ENCODE results near the gene RBM10.

Gene RBM10

DNA sequence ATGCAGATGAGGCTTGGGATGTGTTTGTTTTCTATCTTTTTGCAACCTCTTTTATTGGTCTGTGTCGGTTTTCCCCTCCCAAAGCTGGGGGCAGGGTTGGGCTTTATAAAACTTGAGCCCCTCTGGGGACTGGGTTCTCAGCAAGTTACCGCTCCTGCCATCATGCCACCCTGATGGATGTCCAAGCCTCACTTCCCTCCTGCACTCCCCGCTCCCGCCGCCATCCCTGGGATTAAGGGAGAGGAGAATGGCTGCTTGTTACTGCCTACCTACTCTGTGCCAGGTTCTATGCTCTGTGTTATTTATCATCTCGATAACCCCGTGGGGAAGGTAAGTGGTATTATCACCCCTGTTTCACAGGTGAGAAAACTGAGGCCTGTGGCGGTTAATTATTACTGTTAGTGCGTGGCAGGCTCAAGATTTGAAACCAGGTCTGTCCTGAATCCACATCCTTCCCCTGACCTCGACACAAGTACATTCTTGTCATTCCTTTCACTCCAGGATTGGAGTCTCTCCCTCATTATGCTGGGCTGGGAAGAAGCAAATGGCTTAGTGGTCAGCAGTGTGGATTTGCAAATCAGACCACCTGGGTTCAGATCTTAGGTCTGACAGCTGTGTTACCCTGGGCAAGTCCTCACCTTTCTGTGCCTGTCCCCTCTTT lies 53.1 kb downstream of the RBM10 start:
- no peak for DNase-seq

DNA sequence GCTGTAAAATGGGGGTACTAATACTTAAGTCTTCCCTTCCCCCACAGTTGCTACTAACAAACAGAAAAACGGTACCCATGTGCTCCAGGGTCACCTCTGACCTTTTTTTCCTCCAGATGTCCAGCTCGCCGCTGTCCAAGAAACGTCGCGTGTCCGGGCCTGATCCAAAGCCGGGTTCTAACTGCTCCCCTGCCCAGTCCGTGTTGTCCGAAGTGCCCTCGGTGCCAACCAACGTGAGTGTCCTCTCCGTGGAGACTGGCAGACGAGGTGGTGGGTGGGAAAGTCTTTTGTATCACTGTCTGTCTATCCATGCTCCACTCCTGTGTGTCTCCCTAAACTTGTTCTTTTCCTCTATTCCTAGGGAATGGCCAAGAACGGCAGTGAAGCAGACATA lies 53.7 kb downstream of the RBM10 start:
- DNase-seq = no peak

DNA sequence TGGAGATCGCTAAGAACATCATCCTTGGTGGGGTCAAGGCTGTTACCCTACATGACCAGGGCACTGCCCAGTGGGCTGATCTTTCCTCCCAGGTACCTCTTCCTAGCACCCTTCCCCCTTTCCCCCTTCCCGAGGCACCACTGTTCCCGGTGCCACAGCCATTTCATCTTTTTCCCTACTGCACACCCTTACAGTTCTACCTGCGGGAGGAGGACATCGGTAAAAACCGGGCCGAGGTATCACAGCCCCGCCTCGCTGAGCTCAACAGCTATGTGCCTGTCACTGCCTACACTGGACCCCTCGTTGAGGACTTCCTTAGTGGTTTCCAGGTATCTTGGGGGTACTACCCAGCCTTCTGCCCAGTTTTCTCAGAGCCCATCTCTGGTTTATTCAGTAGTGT lies 54.3 kb downstream of the RBM10 start:
- no peak for DNase-seq

DNA sequence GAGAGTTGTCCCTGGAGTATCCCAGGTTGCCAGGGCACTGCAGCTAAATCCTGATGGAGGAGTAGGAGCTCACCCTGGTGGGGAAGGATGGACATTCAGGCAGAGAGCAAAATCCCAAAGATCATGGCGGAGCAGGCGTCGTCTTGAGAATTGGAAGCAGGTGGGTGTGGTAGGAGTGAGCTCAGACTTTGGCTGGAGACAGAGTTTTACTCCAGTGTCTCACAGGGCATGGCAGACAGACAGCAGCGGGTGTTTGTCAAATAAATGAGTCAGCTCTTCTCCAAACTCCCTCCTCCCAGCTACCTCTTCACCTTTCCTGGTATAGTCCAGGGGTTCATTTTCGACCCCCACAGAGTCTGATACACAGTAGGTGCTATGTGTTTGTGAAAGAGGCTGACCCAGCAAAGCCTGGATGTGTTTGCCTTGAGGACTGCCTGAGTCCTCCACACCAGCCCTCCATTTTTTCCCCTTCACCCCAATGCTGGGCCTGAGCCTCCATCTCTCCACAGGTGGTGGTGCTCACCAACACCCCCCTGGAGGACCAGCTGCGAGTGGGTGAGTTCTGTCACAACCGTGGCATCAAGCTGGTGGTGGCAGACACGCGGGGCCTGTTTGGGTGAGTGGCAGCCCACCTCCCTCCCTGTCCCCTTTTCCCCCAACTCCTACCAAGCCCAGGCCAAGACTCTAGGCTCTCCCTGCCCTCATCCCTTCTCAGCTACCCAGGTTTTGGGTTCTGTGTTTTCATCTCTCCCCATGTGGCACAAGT lies 55.5 kb downstream of the RBM10 start:
- DNase-seq = no peak

DNA sequence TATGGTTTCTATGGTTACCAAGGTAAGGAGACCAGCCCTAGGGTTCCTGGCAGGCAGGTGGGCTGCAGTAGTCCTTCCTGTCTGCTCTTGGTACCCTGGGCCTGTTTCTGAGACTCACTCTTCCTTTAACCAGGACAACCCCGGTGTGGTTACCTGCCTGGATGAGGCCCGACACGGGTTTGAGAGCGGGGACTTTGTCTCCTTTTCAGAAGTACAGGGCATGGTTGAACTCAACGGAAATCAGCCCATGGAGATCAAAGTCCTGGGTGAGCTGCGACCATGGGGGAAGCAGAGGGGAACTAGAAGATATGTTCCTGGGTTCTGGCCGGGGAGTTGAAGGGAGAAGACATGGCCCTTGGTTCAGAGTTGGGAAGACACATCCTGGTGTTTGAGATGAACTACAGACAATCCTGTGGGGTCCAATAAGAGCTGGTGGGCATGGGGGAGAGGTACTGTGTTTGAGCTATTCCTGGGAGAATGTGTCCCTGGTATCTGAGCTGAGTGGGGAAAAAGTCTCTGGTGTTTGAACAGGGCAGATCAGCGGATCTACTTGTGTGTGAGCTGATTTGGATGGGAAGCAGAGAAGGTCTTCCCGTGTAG lies 56.4 kb downstream of the RBM10 start:
- no peak for DNase-seq

DNA sequence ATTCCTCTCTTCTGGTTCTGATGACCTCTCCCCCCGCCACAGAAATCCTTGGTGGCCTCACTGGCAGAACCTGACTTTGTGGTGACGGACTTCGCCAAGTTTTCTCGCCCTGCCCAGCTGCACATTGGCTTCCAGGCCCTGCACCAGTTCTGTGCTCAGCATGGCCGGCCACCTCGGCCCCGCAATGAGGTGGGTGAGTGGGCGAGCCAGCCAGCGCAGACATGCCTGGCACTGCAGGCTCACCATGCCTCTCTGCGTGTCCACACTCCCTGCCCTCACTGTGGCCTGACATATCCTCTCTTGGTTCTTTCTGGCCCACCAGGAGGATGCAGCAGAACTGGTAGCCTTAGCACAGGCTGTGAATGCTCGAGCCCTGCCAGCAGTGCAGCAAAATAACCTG lies 57.3 kb downstream of the RBM10 start:
- no peak for DNase-seq

DNA sequence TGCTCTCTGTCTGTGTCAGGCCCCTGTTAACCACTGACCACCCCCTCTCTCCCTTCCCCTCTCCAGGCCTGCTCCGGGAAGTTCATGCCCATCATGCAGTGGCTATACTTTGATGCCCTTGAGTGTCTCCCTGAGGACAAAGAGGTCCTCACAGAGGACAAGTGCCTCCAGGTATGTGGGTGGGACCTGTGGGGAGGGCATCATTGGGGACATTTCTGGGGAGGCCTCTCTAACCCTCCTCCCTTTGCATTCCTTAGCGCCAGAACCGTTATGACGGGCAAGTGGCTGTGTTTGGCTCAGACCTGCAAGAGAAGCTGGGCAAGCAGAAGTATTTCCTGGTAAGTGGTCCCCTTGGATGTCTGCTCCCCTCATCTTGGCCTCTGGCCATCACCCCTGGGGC lies 57.9 kb downstream of the RBM10 start:
- DNase-seq = no peak

DNA sequence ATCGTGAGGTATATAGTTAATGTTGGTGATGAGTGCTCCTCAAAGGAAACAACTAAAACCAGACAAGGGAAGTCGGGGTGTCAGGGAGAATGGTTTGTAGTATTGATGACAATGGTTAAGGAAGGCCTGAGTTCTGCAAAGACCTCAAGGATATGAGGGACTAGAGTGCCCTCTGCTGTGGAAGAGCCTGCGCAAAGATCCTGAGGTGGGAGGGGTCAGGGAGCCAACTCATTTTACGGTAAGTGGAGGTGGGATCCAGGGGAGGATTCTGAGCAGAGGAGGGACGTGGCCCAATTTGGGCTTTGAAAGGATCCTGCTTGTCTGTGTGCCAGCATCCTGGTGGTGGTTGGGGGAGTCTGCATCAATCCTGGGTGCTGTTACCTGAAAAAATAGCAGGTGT lies 59.9 kb downstream of the RBM10 start:
- DNase-seq = no peak

DNA sequence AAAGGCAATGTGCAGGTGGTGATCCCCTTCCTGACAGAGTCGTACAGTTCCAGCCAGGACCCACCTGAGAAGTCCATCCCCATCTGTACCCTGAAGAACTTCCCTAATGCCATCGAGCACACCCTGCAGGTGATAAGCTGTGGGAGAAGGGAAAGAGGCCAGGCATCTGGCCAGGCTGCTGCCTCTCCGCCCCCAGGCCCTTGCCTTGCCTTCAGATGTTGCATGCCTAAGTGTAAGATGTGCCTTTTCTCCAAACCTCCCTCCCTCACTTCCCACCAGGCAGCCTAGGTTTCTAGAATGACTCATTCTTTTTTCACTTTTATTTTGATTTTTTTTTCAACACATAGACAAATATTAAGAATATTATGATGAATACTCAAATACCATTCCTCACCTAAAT lies 61.3 kb downstream of the RBM10 start:
- DNase-seq = no peak

DNA sequence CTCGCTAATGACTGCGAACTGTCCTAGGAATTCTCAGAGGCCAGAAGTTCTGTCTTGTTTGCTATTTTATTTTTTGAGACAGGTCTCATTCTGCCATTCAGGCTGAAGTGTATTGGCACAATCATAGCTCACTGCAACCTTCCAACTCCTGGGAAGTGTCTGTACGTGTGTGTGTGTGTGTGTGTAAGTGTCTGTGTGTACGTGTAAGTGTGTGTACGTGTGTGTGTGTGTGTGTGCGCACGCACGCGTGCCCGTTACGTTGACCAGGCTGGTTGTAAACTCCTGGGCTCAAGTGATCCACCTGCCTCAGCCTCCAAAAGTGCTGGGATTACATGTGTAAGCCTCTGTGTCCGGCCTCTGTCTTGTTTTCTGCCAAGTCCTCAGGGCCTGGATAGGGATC lies 63.1 kb downstream of the RBM10 start:
- DNase-seq = no peak

DNA sequence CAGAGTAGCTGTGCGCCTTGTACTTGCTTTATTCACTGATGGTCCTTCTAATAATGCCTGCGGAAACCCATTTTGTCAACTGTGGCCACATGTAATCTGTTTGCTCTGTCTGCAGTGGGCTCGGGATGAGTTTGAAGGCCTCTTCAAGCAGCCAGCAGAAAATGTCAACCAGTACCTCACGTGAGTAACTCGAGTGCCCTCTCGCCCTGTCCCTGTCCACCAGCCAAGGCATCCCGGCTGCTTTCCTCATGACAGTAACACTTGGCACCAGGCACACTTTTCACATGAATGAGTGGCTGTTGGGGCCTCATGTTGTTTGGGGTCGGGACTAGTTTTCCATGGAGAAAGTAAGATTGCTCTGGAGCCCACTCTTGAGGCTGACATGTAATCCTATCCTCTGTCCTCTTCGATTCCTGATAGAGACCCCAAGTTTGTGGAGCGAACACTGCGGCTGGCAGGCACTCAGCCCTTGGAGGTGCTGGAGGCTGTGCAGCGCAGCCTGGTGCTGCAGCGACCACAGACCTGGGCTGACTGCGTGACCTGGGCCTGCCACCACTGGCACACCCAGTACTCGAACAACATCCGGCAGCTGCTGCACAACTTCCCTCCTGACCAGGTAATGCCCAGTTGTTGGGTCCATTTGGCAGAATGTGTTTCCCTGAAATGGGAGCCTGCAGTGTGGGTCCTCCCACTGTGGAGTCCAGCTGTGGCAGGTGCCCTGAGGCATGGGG lies 64.7 kb downstream of the RBM10 start:
- DNase-seq = no peak

DNA sequence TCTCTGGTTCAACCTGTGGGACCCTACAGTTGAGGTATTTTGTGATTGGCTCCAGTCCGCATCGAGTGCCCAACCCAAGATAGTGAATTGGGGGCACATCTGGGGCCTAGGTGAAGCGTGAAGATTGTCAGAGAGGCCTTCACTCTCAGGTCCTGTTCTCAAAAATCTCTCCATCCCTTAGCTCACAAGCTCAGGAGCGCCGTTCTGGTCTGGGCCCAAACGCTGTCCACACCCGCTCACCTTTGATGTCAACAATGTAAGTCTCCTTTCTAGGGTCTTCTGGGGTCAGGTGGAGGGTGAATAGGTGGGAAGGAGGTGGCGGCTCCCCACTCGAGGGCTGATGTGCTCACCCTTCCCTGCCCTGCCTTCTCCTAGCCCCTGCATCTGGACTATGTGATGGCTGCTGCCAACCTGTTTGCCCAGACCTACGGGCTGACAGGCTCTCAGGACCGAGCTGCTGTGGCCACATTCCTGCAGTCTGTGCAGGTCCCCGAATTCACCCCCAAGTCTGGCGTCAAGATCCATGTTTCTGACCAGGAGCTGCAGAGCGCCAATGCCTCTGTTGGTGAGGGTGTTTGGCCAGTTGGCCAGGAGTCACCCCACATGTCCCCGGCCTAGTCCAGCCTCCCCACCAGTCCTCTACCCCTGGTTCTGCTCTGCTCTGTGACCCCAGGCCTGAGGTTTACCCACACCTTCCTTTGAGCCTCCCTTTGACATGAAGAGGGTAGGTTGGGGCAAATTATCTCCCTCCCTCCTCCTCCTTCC lies 65.8 kb downstream of the RBM10 start:
- no peak for DNase-seq

DNA sequence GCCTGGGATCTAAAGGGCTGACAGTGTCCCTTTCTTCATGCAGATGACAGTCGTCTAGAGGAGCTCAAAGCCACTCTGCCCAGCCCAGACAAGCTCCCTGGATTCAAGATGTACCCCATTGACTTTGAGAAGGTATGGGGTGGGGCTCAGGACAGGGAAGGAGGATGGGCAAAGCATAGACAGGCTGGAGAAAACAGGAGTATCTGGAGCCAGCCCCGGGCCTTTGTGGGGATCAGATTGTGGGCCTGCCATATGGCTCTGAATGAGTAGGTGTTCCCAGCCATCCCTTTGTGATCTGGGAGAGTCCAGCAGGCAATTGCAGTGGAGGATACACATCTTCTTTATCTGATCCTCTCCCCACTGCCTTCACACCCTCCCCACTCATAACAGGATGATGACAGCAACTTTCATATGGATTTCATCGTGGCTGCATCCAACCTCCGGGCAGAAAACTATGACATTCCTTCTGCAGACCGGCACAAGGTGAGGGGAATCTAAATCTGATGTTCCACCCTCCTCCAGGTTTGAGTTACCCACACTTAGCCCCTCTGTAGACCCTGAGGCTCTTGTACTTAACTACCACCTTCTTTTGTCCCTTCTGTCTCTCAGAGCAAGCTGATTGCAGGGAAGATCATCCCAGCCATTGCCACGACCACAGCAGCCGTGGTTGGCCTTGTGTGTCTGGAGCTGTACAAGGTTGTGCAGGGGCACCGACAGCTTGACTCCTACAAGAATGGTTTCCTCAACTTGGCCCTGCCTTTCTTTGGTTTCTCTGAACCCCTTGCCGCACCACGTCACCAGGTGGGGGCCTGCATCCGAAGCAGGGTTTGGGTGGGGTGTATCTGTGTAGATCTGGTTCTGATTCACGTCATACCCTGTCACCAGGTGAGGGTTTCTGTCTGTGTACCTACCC lies 67.6 kb downstream of the RBM10 start:
- DNase-seq = no peak

DNA sequence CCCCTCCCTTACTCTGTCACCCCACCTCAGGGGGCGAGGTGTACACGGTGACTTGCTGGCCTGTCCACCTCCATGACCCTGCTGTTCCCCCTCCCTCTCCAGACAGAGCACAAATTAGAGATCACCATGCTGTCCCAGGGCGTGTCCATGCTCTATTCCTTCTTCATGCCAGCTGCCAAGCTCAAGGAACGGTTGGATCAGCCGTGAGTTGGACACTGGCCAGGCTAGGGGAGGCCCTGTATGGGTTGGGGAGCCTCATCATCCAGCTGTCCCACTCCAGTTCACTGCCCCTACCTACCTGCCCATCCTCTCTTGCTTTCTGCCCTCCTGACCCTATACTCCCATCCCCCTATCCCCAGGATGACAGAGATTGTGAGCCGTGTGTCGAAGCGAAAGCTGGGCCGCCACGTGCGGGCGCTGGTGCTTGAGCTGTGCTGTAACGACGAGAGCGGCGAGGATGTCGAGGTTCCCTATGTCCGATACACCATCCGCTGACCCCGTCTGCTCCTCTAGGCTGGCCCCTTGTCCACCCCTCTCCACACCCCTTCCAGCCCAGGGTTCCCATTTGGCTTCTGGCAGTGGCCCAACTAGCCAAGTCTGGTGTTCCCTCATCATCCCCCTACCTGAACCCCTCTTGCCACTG lies 69.5 kb downstream of the RBM10 start:
- DNase-seq = no peak

DNA sequence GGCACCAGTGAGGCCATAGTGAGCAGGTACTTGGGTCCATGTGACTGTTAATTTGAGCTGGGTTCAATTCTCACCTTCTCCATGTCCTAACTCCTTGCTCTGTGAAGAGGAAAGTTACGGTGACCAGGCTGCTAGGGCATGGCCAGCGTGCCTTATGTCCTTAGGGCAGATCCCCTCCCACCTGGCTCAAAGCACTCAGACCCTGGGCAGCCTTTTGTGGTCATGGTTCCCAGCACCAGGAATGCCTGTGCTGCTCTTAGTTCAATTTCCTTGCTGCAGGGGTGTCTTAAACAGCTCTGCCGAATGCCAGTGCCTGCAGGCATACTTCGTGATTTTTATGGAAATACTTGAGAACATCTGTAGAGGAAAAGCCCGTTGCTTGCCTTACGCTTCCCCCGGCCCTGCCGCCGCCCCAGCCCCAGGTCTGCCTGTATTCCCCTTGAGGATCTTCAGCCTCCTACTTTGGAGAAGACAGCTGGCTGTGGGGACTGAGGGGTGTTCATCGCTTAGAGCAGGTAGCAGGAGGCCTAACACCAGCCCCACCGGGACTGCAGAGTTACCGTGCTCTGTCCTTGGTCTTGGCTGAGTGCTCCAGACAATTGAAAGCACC lies 70.4 kb downstream of the RBM10 start:
- DNase-seq = no peak

DNA sequence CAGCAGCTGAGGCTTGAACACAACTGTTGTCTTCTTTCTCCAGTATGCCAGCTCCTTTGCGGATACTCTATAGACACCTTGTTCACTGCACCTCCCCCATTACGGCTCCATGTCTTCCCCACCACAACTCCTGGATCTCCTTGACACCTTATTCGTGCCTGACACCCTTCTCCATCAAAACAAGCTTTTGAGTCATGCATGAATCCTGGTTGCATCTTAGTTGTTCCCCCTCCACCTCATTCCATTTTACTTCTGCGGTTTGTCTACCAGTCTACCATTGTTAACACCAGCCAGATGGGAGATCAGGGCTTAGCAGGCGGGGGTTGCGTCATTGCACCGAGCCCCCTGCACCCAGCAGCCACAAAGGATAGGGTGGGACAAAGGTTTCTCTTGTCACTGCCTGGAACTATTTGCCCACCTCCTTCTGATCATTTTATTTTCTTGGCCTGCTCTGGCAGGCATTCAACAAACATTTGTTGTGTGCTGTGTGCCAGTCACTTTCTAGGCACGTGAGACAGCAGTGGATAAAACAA lies 71.4 kb downstream of the RBM10 start:
- no peak for DNase-seq

DNA sequence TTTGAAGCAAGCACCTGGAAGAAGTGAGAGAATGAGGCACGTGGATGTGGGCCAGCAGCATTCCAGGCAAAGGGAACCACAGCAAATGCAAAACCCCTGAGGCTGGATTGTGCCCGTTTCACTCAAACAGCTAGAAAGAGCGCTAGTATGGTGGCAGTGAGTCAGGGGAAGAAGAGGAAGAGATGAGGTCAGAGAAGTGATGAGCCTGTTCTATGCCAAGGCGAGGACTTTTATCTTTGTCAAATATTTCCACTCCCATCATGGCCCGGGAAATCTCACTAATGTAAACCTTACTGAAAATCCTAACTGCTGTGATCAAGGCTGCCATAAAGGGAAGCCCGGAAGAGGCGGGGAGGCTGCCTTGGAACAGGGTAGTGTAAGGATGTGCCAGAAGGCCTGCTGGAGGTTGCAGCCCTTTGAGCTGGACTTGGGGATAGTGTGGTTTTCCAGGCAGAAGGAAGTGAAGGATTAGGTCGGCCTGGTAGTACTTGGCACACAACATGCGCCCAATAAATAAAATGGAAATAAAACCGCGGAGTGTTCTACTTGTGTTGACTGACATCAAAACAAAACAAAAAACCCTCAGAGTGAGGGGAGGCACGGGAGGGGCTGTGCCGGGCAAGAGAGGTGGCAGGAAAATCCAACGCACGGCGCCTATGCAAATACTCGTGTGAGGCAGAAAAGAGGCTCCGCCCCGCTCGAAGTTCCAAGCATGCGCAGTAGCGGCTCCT lies 72.3 kb downstream of the RBM10 start:
- DNase-seq = peak; percentile 20 to 60

DNA sequence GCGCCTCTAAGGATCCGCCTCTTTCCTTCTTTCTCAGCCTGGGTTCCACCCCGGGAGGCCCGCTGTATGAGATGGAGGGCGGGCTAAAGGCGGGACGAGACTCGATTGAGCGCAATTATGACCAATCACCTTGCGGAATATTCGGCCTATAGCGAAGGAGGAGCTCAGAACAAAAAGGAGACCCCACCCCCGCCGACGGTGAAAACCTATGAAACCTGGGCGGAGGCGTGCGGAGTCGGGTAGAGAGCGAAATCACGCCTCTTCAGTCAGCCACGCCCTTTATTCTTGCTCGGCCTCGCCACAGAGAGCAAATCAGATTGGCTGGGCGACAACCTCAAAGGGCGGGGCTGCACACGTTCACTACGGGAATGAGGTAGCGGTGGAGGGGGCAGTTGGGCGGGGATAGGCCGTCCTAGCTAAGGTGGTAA lies 72.8 kb downstream of the RBM10 start:
- DNase-seq = peak; percentile 99

DNA sequence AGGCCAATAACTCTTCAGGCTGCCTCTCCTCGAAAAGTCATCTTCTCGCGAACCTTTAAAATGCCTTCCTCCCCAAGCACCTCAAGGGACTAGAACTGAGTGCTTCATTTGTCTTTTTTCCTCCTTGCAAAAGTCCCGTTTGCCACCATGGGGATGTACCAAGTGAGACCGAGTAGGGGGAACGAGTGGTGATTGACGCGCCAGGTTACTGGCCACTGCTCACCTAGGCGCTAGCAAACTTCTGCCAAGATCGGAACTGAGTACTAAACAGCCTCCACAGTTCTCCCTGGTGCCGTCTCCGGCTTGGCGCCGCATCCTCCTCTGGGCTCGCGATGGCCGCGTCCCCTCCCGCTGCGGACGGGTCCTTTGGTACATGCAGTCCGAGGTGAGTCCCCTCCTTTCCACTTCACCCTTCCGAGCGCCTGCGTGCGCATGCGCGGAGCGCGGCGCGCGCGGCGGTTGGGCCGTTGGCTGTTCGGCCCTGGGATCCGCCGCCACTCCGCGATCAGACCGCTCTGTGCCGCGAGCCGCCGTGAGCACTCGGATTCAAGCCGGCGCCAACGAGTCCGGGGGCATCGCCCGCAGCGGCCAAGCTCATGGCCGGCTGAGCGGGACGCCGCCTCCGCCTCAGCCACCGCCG lies 73.4 kb downstream of the RBM10 start, which contains the start of gene CDK16:
TSS of gene CDK16 (plus strand) at position 402 of the 640 bp plus-strand sequence. CDS start 4,877 bp downstream, outside the sequence.
- DNase-seq = peak; percentile 74 to 86

All from NCI-H2081 (cell line).